Smooth muscle cell (in vitro differentiated cells): Measurements from ENCODE around the gene NEK11. TPM values are rescaled to one million over a fixed set of nuclear protein-coding genes. Genes with fewer than 3 reads are reported as not detected.

ENCODE experiments used
- DNase-seq: peaks from one replicate; lab custom pipeline; 2025; ENCODE audit not compliant: unreplicated experiment; lab: John Stamatoyannopoulos, UW
- H2AFZ ChIP-seq: fragments of 200-600 bp; sonication (generic); 2 replicates; pipeline ENCODE4 v1.6.0; 2016; ENCODE audit warnings: antibody characterized with exemption, low read depth, mild to moderate bottlenecking
- H3F3A ChIP-seq: fragments of 200-600 bp; sonication (generic); 2 replicates; pipeline ENCODE4 v1.6.0; 2017; ENCODE audit warnings: antibody characterized with exemption, low read depth
- H3K27ac ChIP-seq: fragments of 200-600 bp; sonication (generic); 2 replicates; pipeline ENCODE4 v1.5.1; 2016; ENCODE audit warnings: low read depth, mild to moderate bottlenecking
- H3K27me3 ChIP-seq: fragments of 200-600 bp; sonication (generic); 2 replicates; pipeline ENCODE4 v1.6.1; 2016; ENCODE audit warnings: low read depth, mild to moderate bottlenecking
- H3K36me3 ChIP-seq: fragments of 200-600 bp; sonication (generic); 2 replicates; pipeline ENCODE4 v1.5.1; 2016; ENCODE audit warnings: low read depth
- H3K4me1 ChIP-seq: fragments of 200-600 bp; sonication (generic); 2 replicates; pipeline ENCODE4 v1.5.1; 2016; ENCODE audit warnings: low read depth
- H3K4me2 ChIP-seq: fragments of 200-600 bp; sonication (generic); 2 replicates; pipeline ENCODE4 v1.6.0; 2016; ENCODE audit warnings: mild to moderate bottlenecking
- H3K4me3 ChIP-seq: fragments of 200-600 bp; sonication (generic); 2 replicates; pipeline ENCODE4 v1.5.1; 2016; ENCODE audit warnings: mild to moderate bottlenecking
- H3K79me2 ChIP-seq: fragments of 200-600 bp; sonication (generic); 2 replicates; pipeline ENCODE4 v1.6.0; 2016; ENCODE audit warnings: low read depth, mild to moderate bottlenecking
- H3K9ac ChIP-seq: fragments of 200-600 bp; sonication (generic); 2 replicates; pipeline ENCODE4 v1.6.0; 2016; ENCODE audit warnings: low read depth
- H3K9me3 ChIP-seq: fragments of 200-600 bp; sonication (generic); replicated peaks from 2 replicates; pipeline ENCODE4 v1.5.1; 2016; ENCODE audit warnings: low read depth
- H4K20me1 ChIP-seq: fragments of 200-600 bp; sonication (generic); 2 replicates; pipeline ENCODE4 v1.6.0; 2016; ENCODE audit warnings: low read depth
- CTCF ChIP-seq: fragments of 200-600 bp; sonication (generic); IDR thresholded peaks from 2 replicates; pipeline ENCODE4 v1.5.1; 2017; ENCODE audit warnings: borderline replicate concordance, mild to moderate bottlenecking, antibody characterized with exemption; ENCODE audit not compliant: insufficient read depth, poor library complexity, severe bottlenecking
- WGBS: methylation state at CpG from one replicate; pipeline ENCODE4 v1.1.7; 2016; ENCODE audit warnings: low lambda C conversion rate; 5-methylcytosine and 5-hydroxymethylcytosine counted together
- polyA plus RNA-seq: library from polyadenylated mRNA; unstranded; fragments of >200 nt; fragmentation: Nextera tagmentation; extraction: Ambion mirVana; gene quantifications from 2 replicates; pipeline ENCODE4 v1.2.1, GENCODE V29; 2016
- total RNA-seq: library from RNA; depleted of rRNA; stranded (reverse); fragments of >200 nt; gene quantifications from 2 replicates; pipeline ENCODE4 v1.2.3, GENCODE V29; 2014

NEK11 gene
- total and polyA plus RNA-seq, 2 experiments from 2014 or later, result 3.0 to 3.3 TPM

GRCh38 chr3:131279577-131279976 lies 252.9 kb downstream of the NEK11 start:
- Histone ChIP-seq H2AFZ (no peak overlapping the region), H3F3A (no peaks in the 10 kb centered on the region), H3K27ac (no peak overlapping the region), H3K9me3 (no peaks in the 10 kb centered on the region), H4K20me1 (no peaks in the 10 kb centered on the region), H3K4me2 (no peak overlapping the region), H3K4me1 (no peaks in the 10 kb centered on the region), H3K9ac (no peak overlapping the region), H3K27me3 (peaks cover 15% of the 10 kb centered on the region), H3K4me3 (no peak overlapping the region), H3K79me2 (no peaks in the 10 kb centered on the region), H3K36me3 (no peaks in the 10 kb centered on the region)
- TF ChIP-seq CTCF, result no peak
- DNase-seq, result no peak
- 89% methylated on average over 2 of the region's 2 CpGs for WGBS

GRCh38 chr3:131282379-131282778 lies 255.7 kb downstream of the NEK11 start:
- Histone ChIP-seq H4K20me1 (no peaks in the 10 kb centered on the region), H3K4me3 (no peak overlapping the region), H3K4me1 (no peaks in the 10 kb centered on the region), H3K79me2 (no peaks in the 10 kb centered on the region), H3K27ac (no peak overlapping the region), H2AFZ (no peak overlapping the region), H3K9ac (no peak overlapping the region), H3K27me3 (peaks cover 15% of the 10 kb centered on the region), H3F3A (no peaks in the 10 kb centered on the region), H3K9me3 (no peaks in the 10 kb centered on the region), H3K36me3 (no peaks in the 10 kb centered on the region), H3K4me2 (no peak overlapping the region)
- WGBS, result 77% methylated on average over 2 of the region's 2 CpGs
- TF ChIP-seq CTCF, result no peak
- DNase-seq, result no peak

GRCh38 chr3:131282967-131283366 lies 256.3 kb downstream of the NEK11 start:
- Histone ChIP-seq H3K27me3 (peaks cover 15% of the 10 kb centered on the region), H3K4me2 (no peak overlapping the region), H3K4me1 (no peaks in the 10 kb centered on the region), H3K9ac (no peak overlapping the region), H3K79me2 (no peaks in the 10 kb centered on the region), H3K4me3 (no peak overlapping the region), H3F3A (no peaks in the 10 kb centered on the region), H4K20me1 (no peaks in the 10 kb centered on the region), H2AFZ (no peak overlapping the region), H3K27ac (no peak overlapping the region), H3K9me3 (no peaks in the 10 kb centered on the region), H3K36me3 (no peaks in the 10 kb centered on the region)
- WGBS, result 92% methylated on average over 1 of the region's 1 CpG
- DNase-seq, result no peak
- TF ChIP-seq CTCF, result no peak

- no peak for DNase-seq
- Histone ChIP-seq H3K4me2 (no peak overlapping the region), H4K20me1 (no peaks in the 10 kb centered on the region), H3K4me1 (no peaks in the 10 kb centered on the region), H3F3A (no peaks in the 10 kb centered on the region), H3K27ac (no peak overlapping the region), H3K36me3 (no peaks in the 10 kb centered on the region), H3K9ac (no peak overlapping the region), H2AFZ (no peak overlapping the region), H3K27me3 (peaks cover 15% of the 10 kb centered on the region), H3K4me3 (no peak overlapping the region), H3K79me2 (no peaks in the 10 kb centered on the region), H3K9me3 (no peaks in the 10 kb centered on the region)
- TF ChIP-seq CTCF, result no peak
- 69% methylated on average over 3 of the region's 3 CpGs for WGBS
Observed at GRCh38 chr3:131283862-131284261, 257.2 kb downstream of the NEK11 start.
